GM21447 (cell line): Measurements from ENCODE around the gene ARL2BP.

ENCODE experiments used
- ATAC-seq: cut with Tn5 transposase; IDR thresholded peaks from one replicate; pipeline ENCODE4 v1.9.1; 2021; ENCODE audit not compliant: unreplicated experiment

The ARL2BP gene

GRCh38 chr16:57235128-57236021 is 9.7 kb upstream of the ARL2BP start:
- no peak for ATAC-seq

GRCh38 chr16:57236022-57236350 is 9.1 kb upstream of the ARL2BP start:
- ATAC-seq, result no peak

GRCh38 chr16:57238682-57239081 is 6.4 kb upstream of the ARL2BP start:
- ATAC-seq, result no peak

- ATAC-seq, result no peak
These were observed 6.0 kb upstream of the ARL2BP start for GRCh38 chr16:57239107-57239506.

GRCh38 chr16:57240851-57241250 is 4.2 kb upstream of the ARL2BP start:
- no peak for ATAC-seq

GRCh38 chr16:57242650-57243049 is 2.4 kb upstream of the ARL2BP start:
- no peak for ATAC-seq

GRCh38 chr16:57244463-57244766 is 644 bp upstream of the ARL2BP start:
- peak; percentile 33 for ATAC-seq

GRCh38 chr16:57245472-57246113 is 534 bp downstream of the ARL2BP start:
- peak; percentile 26 for ATAC-seq

- ATAC-seq, result no peak
These were observed 6.3 kb downstream of the ARL2BP start for GRCh38 chr16:57251352-57251751.

- ATAC-seq, result no peak
These were observed 7.2 kb downstream of the ARL2BP start for GRCh38 chr16:57252148-57252721.

GRCh38 chr16:57253466-57253865 is 8.4 kb downstream of the ARL2BP start:
- ATAC-seq, result no peak

GRCh38 chr16:57255686-57256415 is 10.8 kb downstream of the ARL2BP start:
- no peak for ATAC-seq

GRCh38 chr16:57256601-57257395 is 11.7 kb downstream of the ARL2BP start:
- ATAC-seq, result no peak

- no peak for ATAC-seq
These were observed 12.5 kb downstream of the ARL2BP start for GRCh38 chr16:57257455-57258070.

GRCh38 chr16:57258226-57258909 is 13.3 kb downstream of the ARL2BP start:
- ATAC-seq, result no peak

GRCh38 chr16:57258910-57259475 is 13.9 kb downstream of the ARL2BP start:
- no peak for ATAC-seq

- ATAC-seq, result no peak
These were observed 15.4 kb downstream of the ARL2BP start for GRCh38 chr16:57260294-57260929.

- ATAC-seq, result no peak
These were observed 16.7 kb downstream of the ARL2BP start for GRCh38 chr16:57261806-57262205.
